MM.1S (cell line): Measurements from ENCODE around the gene TBC1D16.

Experiments
- DNase-seq: peaks from one replicate; pipeline ENCODE4 v3.0.0-alpha.2; 2015
- H2AFZ ChIP-seq: fragments of 300-600 bp; sonication (generic); 2 replicates; pipeline ENCODE4 v1.6.0; 2016; ENCODE audit warnings: antibody characterized with exemption, low read length
- H3F3A ChIP-seq: fragments of 300-600 bp; sonication (generic); 2 replicates; pipeline ENCODE4 v1.6.1; 2016; ENCODE audit warnings: mild to moderate bottlenecking, antibody characterized with exemption, low read length, moderate library complexity, mixed read lengths; ENCODE audit not compliant: insufficient read depth
- H3K27ac ChIP-seq: fragments of 300-600 bp; sonication (generic); 2 replicates; pipeline ENCODE4 v1.5.1; 2016; ENCODE audit warnings: mild to moderate bottlenecking, low read length
- H3K27me3 ChIP-seq: fragments of 300-600 bp; sonication (generic); replicated peaks from 2 replicates; pipeline ENCODE4 v1.6.0; 2016; ENCODE audit warnings: low read length; ENCODE audit not compliant: insufficient read depth
- H3K36me3 ChIP-seq: fragments of 300-600 bp; sonication (generic); replicated peaks from 2 replicates; pipeline ENCODE4 v1.6.1; 2016; ENCODE audit warnings: mild to moderate bottlenecking, low read length, mixed read lengths; ENCODE audit not compliant: insufficient read depth
- H3K4me1 ChIP-seq: fragments of 300-600 bp; sonication (generic); 2 replicates; pipeline ENCODE4 v1.6.1; 2016; ENCODE audit warnings: low read length, mixed read lengths
- H3K4me2 ChIP-seq: fragments of 300-600 bp; sonication (generic); 2 replicates; pipeline ENCODE4 v1.6.0; 2016; ENCODE audit warnings: low read depth, low read length
- H3K4me3 ChIP-seq: fragments of 300-600 bp; sonication (generic); 2 replicates; pipeline ENCODE4 v1.5.1; 2016; ENCODE audit warnings: low read length, mixed read lengths
- H3K79me2 ChIP-seq: fragments of 300-600 bp; sonication (generic); 2 replicates; pipeline ENCODE4 v1.6.1; 2016; ENCODE audit warnings: mixed run types, low read length, mixed read lengths
- H3K9ac ChIP-seq: fragments of 300-600 bp; sonication (generic); 2 replicates; pipeline ENCODE4 v1.6.1; 2016; ENCODE audit warnings: low read length, mixed read lengths
- H3K9me2 ChIP-seq: fragments of 300-600 bp; sonication (generic); replicated peaks from 2 replicates; pipeline ENCODE4 v1.6.1; 2016; ENCODE audit warnings: mild to moderate bottlenecking, low read length, mixed read lengths; ENCODE audit not compliant: insufficient read depth
- H3K9me3 ChIP-seq: fragments of 300-600 bp; sonication (generic); replicated peaks from 2 replicates; pipeline ENCODE4 v1.6.1; 2016; ENCODE audit warnings: mild to moderate bottlenecking, low read length, mixed read lengths; ENCODE audit not compliant: insufficient read depth
- H4K20me1 ChIP-seq: fragments of 300-600 bp; sonication (generic); 2 replicates; pipeline ENCODE4 v1.6.1; 2016; ENCODE audit warnings: mild to moderate bottlenecking, low read length, moderate library complexity, mixed read lengths; ENCODE audit not compliant: insufficient read depth
- CTCF ChIP-seq: fragments of 300-600 bp; sonication (generic); IDR thresholded peaks from 2 replicates; pipeline ENCODE4 v1.5.1; 2016; ENCODE audit warnings: antibody characterized with exemption, low read length, mixed read lengths
- EZH2 ChIP-seq: fragments of 300-600 bp; sonication (generic); optimal IDR thresholded peaks from 2 replicates; pipeline ENCODE3; 2017; ENCODE audit warnings: low read depth, mild to moderate bottlenecking, antibody characterized with exemption, low read length, mixed read lengths
- EZH2phosphoT487 ChIP-seq: fragments of 300-600 bp; sonication (generic); IDR thresholded peaks from 2 replicates; pipeline ENCODE4 v1.6.1; 2018; ENCODE audit warnings: antibody characterized with exemption, low read length

Gene TBC1D16

GRCh38 chr17:79904865-79905264 lies 130.8 kb downstream of the TBC1D16 start:
- TF ChIP-seq CTCF, result no peak
- no peak for TF ChIP-seq EZH2
- TF ChIP-seq EZH2phosphoT487, result no peak
- Histone ChIP-seq H4K20me1 (no peaks in the 10 kb centered on the region), H2AFZ (no peak overlapping the region), H3K27ac (no peak overlapping the region), H3K4me3 (no peak overlapping the region), H3K4me2 (no peak overlapping the region), H3K36me3 (no peaks in the 10 kb centered on the region), H3K27me3 (peaks cover 96% of the 10 kb centered on the region), H3K79me2 (no peaks in the 10 kb centered on the region), H3K9me2 (no peaks in the 10 kb centered on the region), H3K9ac (no peak overlapping the region), H3K9me3 (no peaks in the 10 kb centered on the region), H3K4me1 (no peaks in the 10 kb centered on the region), H3F3A (no peaks in the 10 kb centered on the region)
- DNase-seq, result no peak

GRCh38 chr17:79902146-79902791 lies 133.4 kb downstream of the TBC1D16 start:
- no peaks in the 10 kb centered on the region for H3K4me1 ChIP-seq
- no peaks in the 10 kb centered on the region for H3K9me3 ChIP-seq
- H3F3A ChIP-seq, result no peaks in the 10 kb centered on the region
- no peaks in the 10 kb centered on the region for H3K9me2 ChIP-seq
- TF ChIP-seq CTCF (no peak), EZH2 (no peak), EZH2phosphoT487 (no peak)
- H3K36me3 ChIP-seq, result no peaks in the 10 kb centered on the region
- no peak overlapping the region for H3K4me3 ChIP-seq
- no peak overlapping the region for H2AFZ ChIP-seq
- no peak overlapping the region for H3K4me2 ChIP-seq
- DNase-seq, result no peak
- no peaks in the 10 kb centered on the region for H4K20me1 ChIP-seq
- no peak overlapping the region for H3K9ac ChIP-seq
- no peaks in the 10 kb centered on the region for H3K79me2 ChIP-seq
- H3K27ac ChIP-seq, result no peak overlapping the region
- peaks cover 95% of the 10 kb centered on the region for H3K27me3 ChIP-seq

- no peaks in the 10 kb centered on the region for H3K36me3 ChIP-seq
- no peaks in the 10 kb centered on the region for H3K9me2 ChIP-seq
- no peak overlapping the region for H2AFZ ChIP-seq
- no peaks in the 10 kb centered on the region for H3F3A ChIP-seq
- no peak overlapping the region for H3K4me3 ChIP-seq
- H3K27ac ChIP-seq, result no peak overlapping the region
- H3K4me2 ChIP-seq, result no peak overlapping the region
- H3K27me3 ChIP-seq, result peaks cover 94% of the 10 kb centered on the region
- no peaks in the 10 kb centered on the region for H3K4me1 ChIP-seq
- no peaks in the 10 kb centered on the region for H3K9me3 ChIP-seq
- no peak for DNase-seq
- no peaks in the 10 kb centered on the region for H4K20me1 ChIP-seq
- no peak overlapping the region for H3K9ac ChIP-seq
- no peak for TF ChIP-seq EZH2
- no peak for TF ChIP-seq CTCF
- no peaks in the 10 kb centered on the region for H3K79me2 ChIP-seq
Measured at GRCh38 chr17:79901131-79901530, 134.5 kb downstream of the TBC1D16 start.
